Measurements from ENCODE around the gene SLC22A2. TPM values are rescaled to one million over a fixed set of nuclear protein-coding genes. Genes with fewer than 3 reads are reported as not detected.

Gene SLC22A2
- total and polyA plus RNA-seq, 2 donors (not counting 3 experiments of a cell fraction or from before 2014, with no cell fraction given), result not detected

DNA sequence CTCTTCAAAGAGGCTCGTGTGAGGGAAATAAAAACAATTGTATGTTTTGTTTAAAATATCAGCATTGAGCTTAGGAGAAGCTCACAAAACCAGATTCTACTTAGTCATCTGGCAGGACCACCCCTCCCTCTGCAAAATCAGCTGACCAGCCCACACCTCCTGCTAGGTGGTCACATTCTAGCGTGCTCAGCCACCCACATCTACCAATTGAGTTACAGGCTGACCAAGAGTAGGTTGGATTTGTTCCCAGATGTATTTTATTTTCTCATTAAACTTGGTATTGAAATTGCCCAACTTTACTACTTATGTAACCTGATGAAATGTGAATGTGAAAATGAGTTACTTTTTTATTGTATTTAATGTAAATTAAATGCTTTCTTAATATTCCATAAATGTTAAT is 56.2 kb downstream of the SLC22A2 start:
- no TSS peak for BruUV-seq (replicated peaks)
- Histone ChIP-seq H3K36me3 (ENCODE audit: control insufficient read depth in 2 of 2, extremely low read depth in 1 of 2, insufficient read depth in 2 of 2, low read length in 2 of 2) (no peaks in the 10 kb centered on the region), H3K4me1 (ENCODE audit: control insufficient read depth, extremely low read depth, insufficient read depth, low read length) (no peaks in the 10 kb centered on the region), H3K4me2 (ENCODE audit: insufficient read depth, low read length) (no peak overlapping the region), H3K27ac (ENCODE audit: insufficient read depth, low read depth, low read length) (no peak overlapping the region), H2AFZ (ENCODE audit: low read depth, low read length) (no peak overlapping the region), H3K79me2 (ENCODE audit: control insufficient read depth, insufficient read depth, low read length) (no peaks in the 10 kb centered on the region), H3K9me1 (replicated peaks; ENCODE audit: control insufficient read depth, extremely low read depth, insufficient read depth, low read length) (no peaks in the 10 kb centered on the region), H3K9ac (replicated peaks; ENCODE audit: extremely low read depth, insufficient read depth, low read length) (no peak overlapping the region), H3K27me3 (ENCODE audit: control insufficient read depth in 2 of 2, insufficient read depth in 2 of 2, low read length in 2 of 2) (no peaks in the 10 kb centered on the region), H4K20me1 (replicated peaks; ENCODE audit: control insufficient read depth, extremely low read depth, insufficient read depth, low read length) (no peaks in the 10 kb centered on the region), H3K9me3 (replicated peaks; ENCODE audit: control insufficient read depth, insufficient read depth, low read length) (peaks cover 6% of the 10 kb centered on the region), H3K4me3 (replicated peaks in 1 of 3; ENCODE audit: insufficient read depth in 1 of 3, low read depth in 1 of 3, low read length in 3 of 3) (no peak overlapping the region)
- ChIA-PET CTCF (no interaction called here), POLR2A (no interaction called here)
- intact Hi-C loops (cut with micrococcal nuclease) (no loop called here), dilution Hi-C loops (cut with MboI; ENCODE audit: extremely low pct_ligation_motif_present, low sequenced_read_pairs) (no loop called here)
- FAIRE-seq (no peak), DNase-seq (ENCODE audit: low read depth, low spot score) (no peak)
- TF ChIP-seq FOS (IDR thresholded peaks at IDR 0.05; ENCODE audit: borderline replicate concordance, insufficient read depth, low read length), result no peak
- TF ChIP-seq, protein P1, sequence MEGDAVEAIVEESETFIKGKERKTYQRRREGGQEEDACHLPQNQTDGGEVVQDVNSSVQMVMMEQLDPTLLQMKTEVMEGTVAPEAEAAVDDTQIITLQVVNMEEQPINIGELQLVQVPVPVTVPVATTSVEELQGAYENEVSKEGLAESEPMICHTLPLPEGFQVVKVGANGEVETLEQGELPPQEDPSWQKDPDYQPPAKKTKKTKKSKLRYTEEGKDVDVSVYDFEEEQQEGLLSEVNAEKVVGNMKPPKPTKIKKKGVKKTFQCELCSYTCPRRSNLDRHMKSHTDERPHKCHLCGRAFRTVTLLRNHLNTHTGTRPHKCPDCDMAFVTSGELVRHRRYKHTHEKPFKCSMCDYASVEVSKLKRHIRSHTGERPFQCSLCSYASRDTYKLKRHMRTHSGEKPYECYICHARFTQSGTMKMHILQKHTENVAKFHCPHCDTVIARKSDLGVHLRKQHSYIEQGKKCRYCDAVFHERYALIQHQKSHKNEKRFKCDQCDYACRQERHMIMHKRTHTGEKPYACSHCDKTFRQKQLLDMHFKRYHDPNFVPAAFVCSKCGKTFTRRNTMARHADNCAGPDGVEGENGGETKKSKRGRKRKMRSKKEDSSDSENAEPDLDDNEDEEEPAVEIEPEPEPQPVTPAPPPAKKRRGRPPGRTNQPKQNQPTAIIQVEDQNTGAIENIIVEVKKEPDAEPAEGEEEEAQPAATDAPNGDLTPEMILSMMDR (IDR thresholded peaks at IDR 0.05; ENCODE audit: extremely low read depth in 1 of 2, insufficient read depth in 1 of 2, low read depth in 1 of 2, low read length in 2 of 2), result no peak
- TF ChIP-seq, protein P2, sequence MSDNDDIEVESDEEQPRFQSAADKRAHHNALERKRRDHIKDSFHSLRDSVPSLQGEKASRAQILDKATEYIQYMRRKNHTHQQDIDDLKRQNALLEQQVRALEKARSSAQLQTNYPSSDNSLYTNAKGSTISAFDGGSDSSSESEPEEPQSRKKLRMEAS (IDR thresholded peaks at IDR 0.05; ENCODE audit: insufficient read depth, insufficient read length), result no peak
- TF ChIP-seq POLR2A (IDR thresholded peaks at IDR 0.05; ENCODE audit: low read depth, low read length), result no peak
- no peak for TF ChIP-seq POLR2AphosphoS5 (IDR thresholded peaks at IDR 0.05; ENCODE audit: insufficient read depth, low read depth, low read length)
- TF ChIP-seq GATA2 (IDR thresholded peaks at IDR 0.05; ENCODE audit: insufficient read depth, insufficient read length, low read depth, low read length), result no peak
- no peak for TF ChIP-seq MYC (IDR thresholded peaks at IDR 0.05; ENCODE audit: low read depth, low read length)
- no peak for TF ChIP-seq EZH2 (IDR thresholded peaks at IDR 0.05; ENCODE audit: borderline replicate concordance, low read depth, low read length, severe bottlenecking)
- TF ChIP-seq JUN (IDR thresholded peaks at IDR 0.05; ENCODE audit: borderline replicate concordance, insufficient read depth, insufficient read length, low read depth), result no peak

Measured in endothelial cell of umbilical vein (primary cell).